Amniotic stem cell (primary cell): ENCODE results near the gene YOD1.

ENCODE experiments used
- DNase-seq: peaks from one replicate; lab custom pipeline; 2025; lab: John Stamatoyannopoulos, UW

Gene YOD1

GRCh38 chr1:207025146-207025880 lies 25.7 kb downstream of the YOD1 start:
- DNase-seq: no peak

DNA sequence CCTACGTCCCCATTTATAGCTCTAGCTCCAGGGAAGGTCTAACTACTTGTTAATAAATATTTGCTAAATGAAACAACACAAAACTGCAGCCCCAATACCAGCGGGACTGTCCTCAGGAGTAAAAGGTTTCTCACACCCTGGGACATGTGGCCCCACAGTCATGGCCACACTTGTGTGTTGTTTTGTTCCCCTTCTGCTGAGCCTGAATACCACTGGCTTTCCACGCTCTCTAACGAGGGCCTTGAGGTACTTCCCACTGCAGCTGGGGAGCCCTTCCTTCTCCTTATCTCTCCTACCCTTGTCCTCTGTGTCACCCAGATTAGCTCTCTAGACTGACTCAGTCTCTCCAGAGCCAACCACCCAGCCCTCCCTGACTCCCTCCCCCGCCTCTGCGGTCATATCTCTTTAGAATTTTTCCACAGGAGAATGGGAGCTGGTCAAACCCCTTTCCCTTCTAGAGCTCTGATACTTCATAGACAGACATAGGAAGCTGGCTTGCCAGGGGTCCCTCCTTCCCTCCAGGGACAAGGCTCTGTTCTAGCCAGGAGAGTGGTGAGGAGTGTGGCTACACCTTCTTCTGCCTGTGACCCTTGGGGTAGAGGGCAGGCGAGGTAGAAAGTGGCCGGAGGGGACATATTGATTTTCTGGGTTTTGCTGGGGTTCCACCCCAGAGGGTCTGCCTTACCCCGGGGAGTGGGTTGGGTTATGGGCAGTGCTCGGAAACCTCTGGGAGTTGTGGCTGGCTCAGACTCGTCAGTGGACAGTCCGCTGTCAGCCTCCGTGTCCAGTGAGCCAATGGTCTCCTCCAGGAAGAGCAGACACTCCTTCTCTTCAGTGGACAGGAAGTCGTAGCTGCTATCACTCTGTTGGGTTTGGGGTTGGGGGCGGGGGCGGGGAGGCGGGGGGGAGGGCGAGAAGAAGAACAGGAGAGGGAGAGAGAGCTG lies 26.5 kb downstream of the YOD1 start:
- no peak for DNase-seq

- no peak for DNase-seq
Measured at GRCh38 chr1:207022996-207023679, 27.9 kb downstream of the YOD1 start.

DNA sequence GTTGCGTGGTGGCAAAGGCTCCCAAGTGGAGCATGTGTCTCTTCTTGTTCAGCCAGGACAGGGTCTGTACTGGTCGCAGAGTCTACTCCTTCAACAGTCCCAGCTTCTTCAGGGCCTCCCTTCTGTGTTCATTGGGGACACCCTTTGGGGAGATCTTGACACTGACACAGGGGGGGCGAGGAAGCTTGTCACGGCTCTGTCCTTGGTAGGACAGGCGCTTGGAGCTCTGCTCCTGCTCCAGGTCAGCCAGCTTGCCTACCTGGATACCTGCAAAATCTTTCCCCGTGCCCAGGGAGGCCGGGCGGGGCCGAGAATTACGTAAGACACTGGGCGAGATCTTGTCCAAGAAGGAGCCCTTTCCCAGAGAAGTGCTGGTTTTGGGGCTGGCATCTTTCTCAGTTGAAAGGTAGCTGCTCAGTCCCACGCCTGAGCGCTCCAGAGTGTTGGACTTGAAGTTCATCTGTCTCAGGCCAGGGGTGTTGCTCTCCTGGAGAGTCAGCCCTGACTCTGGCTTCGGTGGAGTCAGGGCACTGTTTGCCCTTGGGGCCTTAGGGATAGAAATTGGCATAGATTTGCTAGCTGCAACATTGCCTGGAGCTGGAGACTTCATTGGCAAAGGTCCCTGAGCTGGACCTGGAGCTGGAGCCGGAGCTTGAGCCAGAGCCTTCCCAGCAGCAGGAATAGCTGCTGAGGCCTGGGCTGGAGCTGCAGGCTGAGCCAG lies 29.0 kb downstream of the YOD1 start:
- DNase-seq: no peak

DNA sequence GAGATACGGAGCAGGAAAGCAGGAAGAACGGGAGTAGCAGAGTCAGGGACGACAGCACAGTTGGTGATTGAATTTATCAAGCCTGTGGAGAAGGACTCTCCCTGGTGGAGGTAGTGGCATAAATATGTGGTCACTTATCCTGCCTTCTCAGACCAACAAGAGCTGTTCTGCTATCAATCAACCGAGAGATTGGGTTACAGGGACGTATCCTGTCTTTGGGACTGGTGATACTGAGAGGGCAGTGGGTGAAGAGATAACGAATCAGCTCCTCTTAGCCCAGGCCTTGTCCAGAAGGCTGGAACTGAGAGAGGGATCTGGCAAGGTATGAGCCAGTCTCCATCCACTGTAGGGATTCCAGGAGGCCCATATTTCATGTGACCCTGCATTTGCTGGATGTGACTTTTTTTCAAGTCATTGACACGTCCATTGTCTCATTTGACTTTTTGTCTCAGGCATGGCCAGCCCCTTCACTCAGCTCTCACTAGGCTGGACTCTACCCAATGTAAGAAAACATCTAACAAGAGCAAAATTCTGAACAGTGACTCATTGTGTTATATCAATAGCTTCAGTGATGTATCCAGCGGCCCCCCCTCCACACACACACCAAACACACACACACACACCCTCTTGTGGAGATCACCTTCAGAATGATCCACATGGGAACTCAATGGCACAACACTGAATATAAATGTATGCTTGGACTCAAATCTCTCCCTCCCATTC lies 29.7 kb downstream of the YOD1 start:
- DNase-seq: no peak

GRCh38 chr1:207020709-207021107 lies 30.3 kb downstream of the YOD1 start:
- DNase-seq: no peak

- no peak for DNase-seq
Measured at GRCh38 chr1:207020065-207020708, 30.8 kb downstream of the YOD1 start.

- no peak for DNase-seq
Measured at GRCh38 chr1:207019661-207020060, 31.3 kb downstream of the YOD1 start.

DNA sequence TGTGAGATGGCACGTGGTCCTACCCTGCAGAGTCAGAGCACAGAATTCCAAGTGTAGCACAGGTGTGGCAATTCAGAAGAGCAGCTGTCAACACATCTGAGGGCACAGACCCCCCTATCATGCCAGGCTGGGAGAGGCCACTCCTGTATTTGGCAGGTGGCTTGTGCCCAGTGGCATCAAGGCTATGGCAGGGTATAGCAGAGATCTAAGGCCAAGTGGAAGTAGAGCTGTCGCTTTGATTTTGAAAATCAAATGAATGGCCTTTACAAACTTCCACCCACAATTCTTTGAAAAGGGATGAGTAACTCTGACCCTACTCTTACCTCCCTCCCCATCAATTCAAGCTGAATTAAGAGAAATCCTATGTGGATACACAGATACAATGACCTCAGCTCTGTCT lies 31.8 kb downstream of the YOD1 start:
- no peak for DNase-seq

- DNase-seq: no peak
Measured at GRCh38 chr1:207018707-207019106, 32.3 kb downstream of the YOD1 start.

DNA sequence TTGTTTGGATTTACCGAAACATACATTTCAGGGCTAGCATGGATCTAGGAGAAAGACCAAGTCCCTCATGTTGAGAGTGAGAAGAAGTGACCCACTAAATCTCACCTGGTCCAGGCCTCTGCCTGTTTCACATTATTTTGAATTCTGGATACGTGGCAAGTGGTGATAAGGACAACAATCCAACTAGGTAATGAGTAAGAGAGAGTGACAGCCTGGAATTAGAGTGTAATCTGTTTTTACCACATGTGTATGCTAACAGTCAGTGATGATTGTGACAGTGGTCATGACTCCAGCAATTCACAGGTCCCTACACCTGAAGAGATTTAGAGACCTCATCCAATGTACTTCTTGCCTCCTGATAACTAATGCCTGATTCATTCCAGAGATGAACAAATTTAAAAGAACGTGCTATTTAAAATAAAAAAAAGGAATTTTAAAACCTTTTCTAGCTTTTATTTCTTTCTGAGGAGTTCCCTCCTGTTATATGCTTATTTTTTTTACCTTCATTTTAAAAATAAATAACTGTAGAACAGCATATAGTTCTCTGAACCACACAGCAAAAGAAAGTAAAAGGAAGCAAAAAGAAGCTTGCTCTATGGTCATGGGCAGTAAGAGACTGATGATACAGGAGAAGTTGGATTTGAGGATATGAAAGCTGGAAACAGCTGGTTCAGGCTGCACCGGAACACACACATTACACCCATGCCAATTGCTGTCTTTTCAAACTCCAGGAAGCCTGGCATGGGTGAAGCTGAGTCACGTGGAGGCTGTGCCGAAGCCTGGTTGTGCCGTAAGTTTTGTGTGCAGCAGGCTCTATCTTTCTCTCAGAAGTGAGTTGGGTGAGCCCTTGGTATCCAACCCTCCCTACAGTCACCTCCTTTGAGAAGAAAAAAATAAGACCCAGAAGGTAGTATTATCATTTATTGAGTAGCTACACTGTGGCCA lies 33.1 kb downstream of the YOD1 start:
- no peak for DNase-seq

- no peak for DNase-seq
Measured at GRCh38 chr1:207015791-207016190, 35.2 kb downstream of the YOD1 start.

GRCh38 chr1:207014728-207015127 lies 36.3 kb downstream of the YOD1 start:
- no peak for DNase-seq

- DNase-seq: no peak
Measured at GRCh38 chr1:207013321-207014085, 37.5 kb downstream of the YOD1 start.

- no peak for DNase-seq
Measured at GRCh38 chr1:207010726-207011125, 40.3 kb downstream of the YOD1 start.

GRCh38 chr1:207009945-207010344 lies 41.1 kb downstream of the YOD1 start:
- no peak for DNase-seq

- no peak for DNase-seq
Measured at GRCh38 chr1:207009182-207009850, 41.7 kb downstream of the YOD1 start.

DNA sequence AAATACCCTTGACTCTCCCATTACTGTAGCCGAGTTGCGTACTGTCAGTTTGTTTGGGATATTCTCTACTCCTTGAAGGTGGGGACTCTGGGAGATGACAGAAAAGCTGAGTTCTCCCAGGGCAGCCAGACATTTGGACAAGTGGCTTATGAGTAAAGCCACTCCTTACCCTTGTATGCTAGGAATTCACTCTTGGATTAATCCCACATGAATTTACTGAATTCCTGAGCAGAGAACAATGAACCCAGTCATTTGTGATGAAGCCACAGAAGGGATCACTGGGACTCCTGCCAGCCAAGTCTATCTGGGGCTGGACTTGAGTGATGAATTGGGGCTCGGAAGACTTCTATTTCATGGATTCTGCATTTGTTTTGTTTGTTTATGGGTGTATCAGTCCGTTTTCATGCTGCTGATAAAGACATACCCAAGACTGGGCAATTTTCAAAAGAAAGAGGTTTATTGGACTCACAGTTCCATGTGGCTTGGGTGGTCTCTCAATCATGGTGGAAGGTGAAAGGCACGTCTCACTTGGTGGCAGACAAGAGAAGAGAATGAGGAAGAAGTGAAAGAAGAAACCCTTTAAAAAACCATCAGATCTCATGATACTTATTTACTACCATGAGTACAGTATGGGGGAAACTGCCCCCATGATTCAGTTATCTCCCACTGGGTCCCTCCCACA lies 43.5 kb downstream of the YOD1 start:
- no peak for DNase-seq
